GM21515 (cell line): ENCODE data around the gene WFIKKN1.

Source experiments
- ATAC-seq: cut with Tn5 transposase; IDR thresholded peaks from one replicate; pipeline ENCODE4 v1.9.1; 2021; ENCODE audit not compliant: unreplicated experiment

The WFIKKN1 gene

GRCh38 chr16:683396-684070, 52.7 kb downstream of the WFIKKN1 start:
- no peak for ATAC-seq
